Activated gamma-delta T cell (primary cell): Measurements from ENCODE around the gene POU3F1.

Experiments
- DNase-seq: peaks from one replicate; lab custom pipeline; 2025; lab: John Stamatoyannopoulos, UW

POU3F1 gene

GRCh38 chr1:38004284-38005108 is 42.1 kb downstream of the POU3F1 start:
- no peak for DNase-seq

GRCh38 chr1:38003261-38004250 is 43.0 kb downstream of the POU3F1 start:
- DNase-seq, result no peak

GRCh38 chr1:38000529-38001455 is 45.8 kb downstream of the POU3F1 start:
- no peak for DNase-seq

- no peak for DNase-seq
Measured at GRCh38 chr1:38000233-38000528, 46.4 kb downstream of the POU3F1 start.

- no peak for DNase-seq
Measured at GRCh38 chr1:37999430-38000232, 47.0 kb downstream of the POU3F1 start.

GRCh38 chr1:37998913-37999429 is 47.6 kb downstream of the POU3F1 start:
- DNase-seq, result no peak

- no peak for DNase-seq
Measured at GRCh38 chr1:37998089-37998808, 48.3 kb downstream of the POU3F1 start.

GRCh38 chr1:37997256-37998088 is 49.1 kb downstream of the POU3F1 start:
- no peak for DNase-seq

- DNase-seq, result no peak
Measured at GRCh38 chr1:37995751-37996345, 50.7 kb downstream of the POU3F1 start.

GRCh38 chr1:37994886-37995566 is 51.6 kb downstream of the POU3F1 start:
- DNase-seq, result no peak
